Transverse colon (tissue), 4 donors: Measurements from ENCODE around the gene HGFAC. TPM values are rescaled to one million over a fixed set of nuclear protein-coding genes. Genes with fewer than 3 reads are reported as not detected.

Experiments
- DNase-seq: peaks from one replicate; pipeline ENCODE4 v3.0.0-alpha.2; 2019
- H3K27ac ChIP-seq, 4 donors: fragments of 200-600 bp; sonication (generic); 2 replicates each; pipeline ENCODE4 v1.5.1; 2016 to 2018; ENCODE audit warnings: inconsistent platforms in 4 of 4
- H3K27me3 ChIP-seq: fragments of 200-600 bp; sonication (generic); 2 replicates; pipeline ENCODE4 v1.5.1; 2017; ENCODE audit warnings: inconsistent platforms
- H3K36me3 ChIP-seq, 4 donors: fragments of 200-600 bp; sonication (generic); 2 replicates each; pipeline ENCODE4 v1.5.1; 2017 to 2019; ENCODE audit warnings: inconsistent platforms in 4 of 4
- H3K4me1 ChIP-seq, 4 donors: fragments of 200-600 bp; sonication (generic); 2 replicates each; pipeline ENCODE4 v1.5.1; 2017 to 2020; ENCODE audit warnings: inconsistent platforms in 4 of 4
- H3K4me3 ChIP-seq, 4 donors: fragments of 200-600 bp; sonication (generic); 1 replicate in 1 of 4; 2 replicates in 3 of 4; pipeline versions ENCODE4 v1.5.1 to v1.6.1; 2017 to 2019; ENCODE audit warnings: inconsistent platforms in 4 of 4
- H3K9me3 ChIP-seq, 2 donors: fragments of 200-600 bp; sonication (generic); 2 replicates each; pipeline ENCODE4 v1.5.1; 2017 to 2019; ENCODE audit warnings: inconsistent platforms in 2 of 2
- CTCF ChIP-seq, 5 experiments: fragments of 200-600 bp in 3 of 5; fragments of 450-650 bp in 2 of 5; sonication (generic) in 3 of 5; IDR thresholded peaks; 1 replicate in 2 of 5; 2 replicates in 3 of 5; pipeline ENCODE4 v1.5.1; 2016 to 2017; ENCODE audit warnings: antibody characterized with exemption in 5 of 5, inconsistent platforms in 3 of 5, mild to moderate bottlenecking in 2 of 5, moderate library complexity in 1 of 5
- EP300 ChIP-seq: sonication (generic); formaldehyde crosslinking; IDR thresholded peaks from one replicate; pipeline ENCODE4 v1.6.1; 2017; ENCODE audit warnings: antibody characterized with exemption, low read depth
- POLR2A ChIP-seq: fragments of 450-650 bp; IDR thresholded peaks from one replicate; pipeline ENCODE4 v1.6.1; 2016; ENCODE audit warnings: antibody characterized with exemption, mild to moderate bottlenecking, moderate library complexity
- POLR2AphosphoS5 ChIP-seq, 3 donors: sonication (generic); formaldehyde crosslinking; IDR thresholded peaks; one replicate each; pipeline ENCODE4 v1.6.1; 2016; ENCODE audit warnings: antibody characterized with exemption in 3 of 3
- WGBS, 2 donors: methylation state at CpG; one replicate each; pipeline ENCODE4 v1.1.5; 2018; ENCODE audit warnings: low coverage in 1 of 2; 5-methylcytosine and 5-hydroxymethylcytosine counted together
- in situ Hi-C, 4 donors: fragments of 200-750 bp; cut with MboI; loops; one replicate each; pipeline versions ENCODE4 v1.15.0 to v1.15.1; 2017; ENCODE audit warnings: low sequenced_read_pairs in 3 of 4, low pct_ligation_motif_present in 1 of 4, low pct_unique_long_range_greater_than_20kb in 1 of 4
- intact Hi-C: fragments of 100-400 bp; cut with DNase I; formaldehyde crosslinking; loops from one replicate; pipeline ENCODE4 v1.15.1; 2023; ENCODE audit warnings: low total_unique reads
- total RNA-seq, 4 donors: library from RNA; depleted of rRNA; stranded (reverse); fragments of >200 nt; gene quantifications; one replicate each; pipeline ENCODE4 v1.1.0, GENCODE V29; 2016

Gene HGFAC
- total RNA-seq, 4 donors from 2014 or later = not detected

DNA sequence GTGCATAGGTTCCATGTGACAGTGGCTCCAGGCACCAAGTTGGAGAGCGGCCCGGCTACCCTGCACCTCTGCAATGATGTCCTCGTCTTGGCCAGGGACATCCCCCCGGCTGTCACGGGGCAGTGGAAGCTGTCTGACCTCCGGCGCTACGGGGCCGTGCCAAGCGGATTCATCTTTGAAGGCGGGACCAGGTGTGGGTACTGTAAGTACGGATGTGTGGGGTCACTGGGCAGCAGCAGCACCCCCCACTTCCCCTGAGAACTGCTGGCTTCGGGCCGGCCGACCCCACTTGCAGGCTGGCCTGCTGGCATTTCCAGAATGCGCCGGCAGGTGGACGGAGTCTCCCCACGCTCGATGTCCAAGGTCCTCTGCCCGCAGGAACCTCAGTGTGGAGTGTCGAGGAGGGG is 34.6 kb downstream of the HGFAC start:
- Histone ChIP-seq H3K36me3 (no peaks in the 10 kb centered on the region), H3K4me1 (peaks cover 0 to 6% (median 2%) of the 10 kb centered on the region in 4 donors), H3K27me3 (peaks cover 32% of the 10 kb centered on the region), H3K9me3 (no peaks in the 10 kb centered on the region), H3K4me3 (no peak overlapping the region), H3K27ac (no peak overlapping the region)
- TF ChIP-seq POLR2AphosphoS5 (IDR thresholded peaks at IDR 0.05) = no peak
- no peak for TF ChIP-seq POLR2A
- TF ChIP-seq EP300 = no peak
- no peak for TF ChIP-seq CTCF (IDR thresholded peaks at IDR 0.05)
- in situ Hi-C loops = no loop called here
- WGBS, 2 donors = 87% methylated on average over 22 of the region's 22 CpGs; no CpG with 5 or more reads in 1 of the 2 donors
- DNase-seq = no peak
- intact Hi-C loops = no loop called here

GRCh38 chr4:3476936-3477749 is 35.4 kb downstream of the HGFAC start:
- Histone ChIP-seq H3K27me3 (peaks cover 32% of the 10 kb centered on the region), H3K4me3 (no peak overlapping the region), H3K9me3 (no peaks in the 10 kb centered on the region), H3K4me1 (peaks cover 0 to 10% (median 5%) of the 10 kb centered on the region in 4 donors), H3K36me3 (no peaks in the 10 kb centered on the region), H3K27ac (no peak overlapping the region)
- no peak for DNase-seq
- no peak for TF ChIP-seq POLR2AphosphoS5 (IDR thresholded peaks at IDR 0.05)
- TF ChIP-seq CTCF (IDR thresholded peaks at IDR 0.05) = no peak
- TF ChIP-seq POLR2A = no peak
- TF ChIP-seq EP300 = no peak
- whole genome bisulfite sequencing, 2 donors = 83% methylated on average over 26 of the region's 27 CpGs; no CpG with 5 or more reads in 1 of the 2 donors
- in situ Hi-C loops = no loop called here
- intact Hi-C loops = no loop called here

- Histone ChIP-seq H3K4me1 (peaks cover 0 to 13% (median 5%) of the 10 kb centered on the region in 4 donors), H3K9me3 (no peaks in the 10 kb centered on the region), H3K27ac (no peak overlapping the region), H3K36me3 (no peaks in the 10 kb centered on the region), H3K4me3 (no peak overlapping the region), H3K27me3 (peaks cover 39% of the 10 kb centered on the region)
- in situ Hi-C loops (no loop called here), intact Hi-C loops (no loop called here)
- TF ChIP-seq CTCF (IDR thresholded peaks at IDR 0.05) (no peak), POLR2AphosphoS5 (IDR thresholded peaks at IDR 0.05) (no peak), EP300 (no peak), POLR2A (no peak)
- WGBS, 2 donors = 63% methylated on average over 18 of the region's 23 CpGs; no CpG with 5 or more reads in 1 of the 2 donors
- no peak for DNase-seq
These were observed 36.1 kb downstream of the HGFAC start for GRCh38 chr4:3477750-3478430.
